ENCODE data around the gene FBXO41.

DNA sequence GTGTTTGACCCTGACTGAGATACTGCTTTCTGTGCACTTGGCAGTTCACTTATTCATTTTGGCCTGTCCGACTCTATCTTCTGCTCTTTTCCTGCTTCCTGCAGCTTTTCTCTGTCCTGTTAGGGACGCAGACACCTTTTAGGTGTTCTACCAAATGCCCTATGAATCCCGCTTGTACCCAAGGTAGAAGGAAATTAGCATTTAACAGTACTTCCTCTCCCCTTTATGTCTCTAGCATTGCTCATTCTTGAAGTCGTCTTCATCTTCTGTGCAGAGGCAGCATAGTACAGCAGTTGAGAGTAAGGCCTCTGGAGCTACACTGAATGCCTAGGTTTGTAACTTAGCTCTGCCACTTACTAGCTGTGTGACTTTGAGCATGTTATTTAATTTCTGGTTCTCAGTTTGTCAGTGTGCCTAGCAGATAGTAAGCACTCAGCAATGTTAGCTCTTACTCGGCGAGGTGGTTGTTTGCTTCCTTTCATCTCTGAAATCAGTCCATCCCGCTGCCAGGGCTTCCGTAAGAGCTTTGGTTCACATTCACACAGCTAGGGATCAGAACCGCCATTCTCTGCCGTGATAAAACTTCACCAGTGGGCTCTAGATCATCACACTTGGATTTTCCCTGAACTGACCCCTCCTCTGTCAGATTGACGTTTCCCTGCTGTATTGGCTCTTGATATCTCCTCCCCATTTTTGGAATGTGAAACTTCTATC is 48.8 kb downstream of the FBXO41 start:
- no peak for TF ChIP-seq CTCF (IDR thresholded peaks at IDR 0.05 in 4 of 5, conservative IDR thresholded peaks at IDR 0.05 in 1 of 5)
- TF ChIP-seq POLR2A (IDR thresholded peaks at IDR 0.05), result no peak
